ENCODE data around the gene PNPLA3.

DNA sequence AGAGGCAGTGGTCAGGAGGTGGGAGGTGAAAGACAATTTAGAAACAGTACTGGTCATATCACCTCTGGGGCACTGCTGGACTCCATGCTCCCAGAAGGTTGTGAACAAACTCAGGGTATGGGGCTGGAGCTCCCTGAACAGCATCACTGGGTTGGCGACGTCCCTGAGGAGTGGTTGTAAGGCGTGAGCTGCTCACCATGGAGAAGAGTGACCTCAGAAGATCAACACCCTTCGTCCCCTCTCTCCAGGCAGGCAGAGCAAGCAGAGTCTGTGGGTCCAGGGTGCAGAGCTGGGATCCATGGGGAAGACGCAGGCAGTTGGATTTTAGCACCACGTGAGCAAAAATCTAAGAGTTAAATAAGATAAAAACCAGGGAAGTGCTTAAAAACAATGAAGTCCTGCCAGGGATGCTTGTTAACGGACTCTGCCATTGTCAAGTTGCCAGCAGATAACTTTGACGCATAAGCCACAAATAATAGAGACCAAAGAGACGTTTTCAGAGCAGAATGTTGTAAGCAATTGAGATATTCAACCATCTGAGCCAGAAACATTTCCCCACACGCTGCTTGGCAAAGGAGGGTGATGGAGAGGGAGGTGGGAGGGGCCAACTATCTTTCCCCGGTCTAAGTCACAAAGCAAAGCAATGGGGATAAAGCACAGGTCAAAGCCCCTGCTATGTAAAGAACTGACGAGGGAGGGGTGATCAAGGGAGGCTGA is 45.4 kb upstream of the PNPLA3 start:
- TF ChIP-seq, protein P1, sequence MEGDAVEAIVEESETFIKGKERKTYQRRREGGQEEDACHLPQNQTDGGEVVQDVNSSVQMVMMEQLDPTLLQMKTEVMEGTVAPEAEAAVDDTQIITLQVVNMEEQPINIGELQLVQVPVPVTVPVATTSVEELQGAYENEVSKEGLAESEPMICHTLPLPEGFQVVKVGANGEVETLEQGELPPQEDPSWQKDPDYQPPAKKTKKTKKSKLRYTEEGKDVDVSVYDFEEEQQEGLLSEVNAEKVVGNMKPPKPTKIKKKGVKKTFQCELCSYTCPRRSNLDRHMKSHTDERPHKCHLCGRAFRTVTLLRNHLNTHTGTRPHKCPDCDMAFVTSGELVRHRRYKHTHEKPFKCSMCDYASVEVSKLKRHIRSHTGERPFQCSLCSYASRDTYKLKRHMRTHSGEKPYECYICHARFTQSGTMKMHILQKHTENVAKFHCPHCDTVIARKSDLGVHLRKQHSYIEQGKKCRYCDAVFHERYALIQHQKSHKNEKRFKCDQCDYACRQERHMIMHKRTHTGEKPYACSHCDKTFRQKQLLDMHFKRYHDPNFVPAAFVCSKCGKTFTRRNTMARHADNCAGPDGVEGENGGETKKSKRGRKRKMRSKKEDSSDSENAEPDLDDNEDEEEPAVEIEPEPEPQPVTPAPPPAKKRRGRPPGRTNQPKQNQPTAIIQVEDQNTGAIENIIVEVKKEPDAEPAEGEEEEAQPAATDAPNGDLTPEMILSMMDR (IDR thresholded peaks at IDR 0.05) = no peak
- no peak for TF ChIP-seq POLR2AphosphoS5 (IDR thresholded peaks at IDR 0.05; ENCODE audit: low read depth, low read length)

Measured in Panc1 (cell line).